Mesothelial cell of epicardium (in vitro differentiated cells): ENCODE data around the gene CHD6. TPM values are rescaled to one million over a fixed set of nuclear protein-coding genes. Genes with fewer than 3 reads are reported as not detected.

Experiments
- DNase-seq, 2 experiments: peaks; one replicate each; pipeline ENCODE4 v3.0.0; 2021; ENCODE audit warnings: low spot score in 2 of 2; ENCODE audit not compliant: unreplicated experiment in 2 of 2
- H3K27ac Mint-ChIP-seq: 2 replicates; pipeline ENCODE4 v1.8.0; 2021; ENCODE audit warnings: mixed read lengths
- H3K27me3 Mint-ChIP-seq: 2 replicates; pipeline ENCODE4 v1.8.0; 2021; ENCODE audit warnings: low read depth, mixed read lengths
- H3K36me3 Mint-ChIP-seq: 2 replicates; pipeline ENCODE4 v1.8.0; 2021; ENCODE audit warnings: mixed read lengths
- H3K4me1 Mint-ChIP-seq: 2 replicates; pipeline ENCODE4 v1.8.0; 2021; ENCODE audit warnings: mixed read lengths
- H3K4me3 Mint-ChIP-seq: 2 replicates; pipeline ENCODE4 v1.8.0; 2021; ENCODE audit warnings: mild to moderate bottlenecking, moderate library complexity, mixed read lengths
- H3K9me3 Mint-ChIP-seq: 2 replicates; pipeline ENCODE4 v1.8.0; 2021; ENCODE audit warnings: mixed read lengths
- CTCF ChIP-seq: fragments of 200-600 bp; sonication (generic); IDR thresholded peaks from one replicate; pipeline ENCODE4 v1.5.0; 2021; ENCODE audit warnings: antibody characterized with exemption; ENCODE audit not compliant: unreplicated experiment
- total RNA-seq: library from RNA; stranded (reverse); gene quantifications from 3 replicates; pipeline ENCODE4 v1.2.1, GENCODE V29; 2021

Gene CHD6
- total RNA-seq, 1 donor from 2014 or later: 107 TPM

GRCh38 chr20:41580350-41580749, 37.8 kb downstream of the CHD6 start:
- Mint-ChIP-seq H3K4me3 (no peak overlapping the region), H3K27ac (no peak overlapping the region), H3K27me3 (no peaks in the 10 kb centered on the region), H3K4me1 (peaks cover 20% of the 10 kb centered on the region), H3K36me3 (peaks cover 28% of the 10 kb centered on the region), H3K9me3 (peaks cover 32% of the 10 kb centered on the region)
- DNase-seq: no peak
- no peak for TF ChIP-seq CTCF

GRCh38 chr20:41577129-41578009, 40.8 kb downstream of the CHD6 start:
- no peak for DNase-seq
- no peak overlapping the region for H3K27ac Mint-ChIP-seq
- H3K27me3 Mint-ChIP-seq: no peaks in the 10 kb centered on the region
- H3K9me3 Mint-ChIP-seq: peaks cover 10% of the 10 kb centered on the region
- H3K36me3 Mint-ChIP-seq: peaks cover 9% of the 10 kb centered on the region
- H3K4me3 Mint-ChIP-seq: no peak overlapping the region
- H3K4me1 Mint-ChIP-seq: peaks cover 25% of the 10 kb centered on the region
- TF ChIP-seq CTCF: no peak

GRCh38 chr20:41575412-41575811, 42.8 kb downstream of the CHD6 start:
- no peak overlapping the region for H3K27ac Mint-ChIP-seq
- TF ChIP-seq CTCF: no peak

GRCh38 chr20:41574802-41575389, 43.3 kb downstream of the CHD6 start:
- no peak for DNase-seq
- H3K4me1 Mint-ChIP-seq: peaks cover 36% of the 10 kb centered on the region
- H3K27ac Mint-ChIP-seq: no peak overlapping the region
- no peak overlapping the region for H3K4me3 Mint-ChIP-seq
- peaks cover 8% of the 10 kb centered on the region for H3K9me3 Mint-ChIP-seq
- TF ChIP-seq CTCF: no peak
- H3K36me3 Mint-ChIP-seq: peaks cover 5% of the 10 kb centered on the region
- H3K27me3 Mint-ChIP-seq: no peaks in the 10 kb centered on the region

More at GRCh38 chr20:41575412-41575811, 42.8 kb downstream of the CHD6 start:
- DNase-seq: no peak
- Mint-ChIP-seq H3K9me3 (peaks cover 8% of the 10 kb centered on the region), H3K4me1 (peaks cover 35% of the 10 kb centered on the region), H3K36me3 (peaks cover 5% of the 10 kb centered on the region), H3K4me3 (no peak overlapping the region), H3K27me3 (no peaks in the 10 kb centered on the region)

- Mint-ChIP-seq H3K9me3 (peaks cover 8% of the 10 kb centered on the region), H3K36me3 (peaks cover 5% of the 10 kb centered on the region), H3K27me3 (no peaks in the 10 kb centered on the region), H3K4me1 (peaks cover 31% of the 10 kb centered on the region), H3K4me3 (no peak overlapping the region), H3K27ac (no peak overlapping the region)
- no peak for TF ChIP-seq CTCF
- DNase-seq: no peak
Observed at GRCh38 chr20:41573955-41574354, 44.2 kb downstream of the CHD6 start.
